ENCODE results near the gene BHLHE40. TPM values are rescaled to one million over a fixed set of nuclear protein-coding genes. Genes with fewer than 3 reads are reported as not detected.

Gene BHLHE40
- total and polyA plus RNA-seq, 10 of the 15 experiments (the other 5 are each of a cell fraction or from before 2014, with no cell fraction given): 25.2 to 106 (median 51.4) TPM

- TF ChIP-seq NKRF (conservative IDR thresholded peaks at IDR 0.05) (no peak), SIX5 (IDR thresholded peaks at IDR 0.05; ENCODE audit: low read depth, low read length, severe bottlenecking) (no peak), BCLAF1 (IDR thresholded peaks at IDR 0.05) (no peak)
Measured at GRCh38 chr3:4945324-4945723, 33.9 kb upstream of the BHLHE40 start (continued).

- Histone ChIP-seq H3K9me3 (replicated peaks; ENCODE audit: control insufficient read depth, insufficient read depth, low read length) (no peaks in the 10 kb centered on the region), H3K4me2 (ENCODE audit: control insufficient read depth, insufficient read depth) (no peak overlapping the region), H3K36me3 (ENCODE audit: control insufficient read depth in 2 of 2, insufficient read depth in 2 of 2, low read length in 1 of 2) (no peaks in the 10 kb centered on the region), H3K9ac (ENCODE audit: control insufficient read depth, insufficient read depth, low read length) (no peak overlapping the region), H4K20me1 (ENCODE audit: control insufficient read depth, insufficient read depth) (no peaks in the 10 kb centered on the region), H3K27me3 (replicated peaks in 1 of 2; ENCODE audit: control insufficient read depth in 2 of 2, insufficient read depth in 2 of 2, low read length in 1 of 2) (no peaks in the 10 kb centered on the region), H3K79me2 (ENCODE audit: control insufficient read depth, insufficient read depth, low read length) (no peaks in the 10 kb centered on the region), H2AFZ (ENCODE audit: control insufficient read depth, low read depth, low read length) (no peak overlapping the region), H3K27ac (ENCODE audit: control insufficient read depth, insufficient read depth) (no peak overlapping the region), H3K4me1 (ENCODE audit: control insufficient read depth, insufficient read depth, low read length) (no peaks in the 10 kb centered on the region), H3K4me3 (no peak overlapping the region)
- no peak for DNase-seq (ENCODE audit: low read depth, low spot score)
- ATAC-seq: no peak
- in situ Hi-C loops (cut with MboI): no loop called here
- RAD21 ChIA-PET (ENCODE audit: unreplicated experiment): no interaction called here
- 70% methylated on average over 5 of the region's 5 CpGs for whole genome bisulfite sequencing (ENCODE audit: insufficient coverage, insufficient replicate concordance, low lambda C conversion rate, missing lambda C conversion rate)
- POLR2A ChIA-PET: no interaction called here
- TF ChIP-seq BCL11A (IDR thresholded peaks at IDR 0.05; ENCODE audit: low read depth, low read length): no peak
- no peak for TF ChIP-seq BCL3 (IDR thresholded peaks at IDR 0.05; ENCODE audit: borderline replicate concordance, insufficient read depth, low read depth, low read length, poor library complexity, severe bottlenecking)
- no peak for TF ChIP-seq WRNIP1 (IDR thresholded peaks at IDR 0.05; ENCODE audit: borderline replicate concordance, low read depth, low read length)
- CTCF ChIA-PET: interaction anchor here (0.6 to 1.0 kb wide), 2 partner anchors 11 kb away, joined by 3 to 5 read pairs; no protein-coding TSS in a partner anchor
- intact Hi-C loops (cut with micrococcal nuclease; ENCODE audit: unreplicated experiment): no loop called here
- SMC1A ChIA-PET (ENCODE audit: uncharacterized antibody, unreplicated experiment): interaction anchor here (0.8 to 2.1 kb wide), 3 partner anchors 10 to 14 kb away, joined by 4 to 5 read pairs (median 4); no protein-coding TSS in a partner anchor
- no TSS peak for BruUV-seq (replicated peaks)
- no peak for FAIRE-seq
Measured at GRCh38 chr3:4947028-4947427, 32.2 kb upstream of the BHLHE40 start.

All from GM12878 (cell line).